Parathyroid adenoma (tissue), 2 donors: Measurements from ENCODE around the gene SPO11.

Experiments
- H2AFZ ChIP-seq: fragments of 300-600 bp; sonication (generic); one replicate; pipeline ENCODE4 v1.7.0; 2017; ENCODE audit warnings: antibody characterized with exemption, mild to moderate bottlenecking
- H3K27ac ChIP-seq: fragments of 300-600 bp; sonication (generic); one replicate; pipeline ENCODE4 v1.7.0; 2017
- H3K27me3 ChIP-seq: fragments of 300-600 bp; sonication (generic); one replicate; pipeline ENCODE4 v1.7.0; 2017; ENCODE audit warnings: low read length; ENCODE audit not compliant: control insufficient read depth, insufficient read depth
- H3K36me3 ChIP-seq: fragments of 300-600 bp; sonication (generic); one replicate; pipeline ENCODE4 v1.7.0; 2017; ENCODE audit warnings: low read length; ENCODE audit not compliant: control insufficient read depth, insufficient read depth
- H3K4me1 ChIP-seq: fragments of 300-600 bp; sonication (generic); one replicate; pipeline ENCODE4 v1.7.0; 2017; ENCODE audit warnings: control low read depth
- H3K4me2 ChIP-seq: fragments of 300-600 bp; sonication (generic); one replicate; pipeline ENCODE4 v1.7.0; 2017; ENCODE audit warnings: low read length
- H3K4me3 ChIP-seq: fragments of 300-600 bp; sonication (generic); one replicate; pipeline ENCODE4 v1.7.0; 2017; ENCODE audit warnings: low read depth, low read length
- H3K79me2 ChIP-seq: fragments of 300-600 bp; sonication (generic); one replicate; pipeline ENCODE4 v1.7.0; 2017; ENCODE audit warnings: control low read depth
- H3K9ac ChIP-seq: fragments of 300-600 bp; sonication (generic); one replicate; pipeline ENCODE4 v1.7.0; 2017; ENCODE audit warnings: mild to moderate bottlenecking
- H3K9me3 ChIP-seq: fragments of 300-600 bp; sonication (generic); one replicate; pipeline ENCODE4 v1.7.0; 2017; ENCODE audit warnings: low read length; ENCODE audit not compliant: control insufficient read depth
- CTCF ChIP-seq: fragments of 300-600 bp; sonication (generic); IDR thresholded peaks from one replicate; pipeline ENCODE4 v1.7.0; 2017; ENCODE audit warnings: antibody characterized with exemption, mild to moderate bottlenecking
- donor health status: primary hyperparathyroidism.

The SPO11 gene

GRCh38 chr20:57283860-57284259 lies 45.7 kb upstream of the SPO11 start:
- no peak overlapping the region for H3K4me3 ChIP-seq
- no peaks in the 10 kb centered on the region for H3K79me2 ChIP-seq
- no peaks in the 10 kb centered on the region for H3K4me1 ChIP-seq
- no peaks in the 10 kb centered on the region for H3K9me3 ChIP-seq
- no peaks in the 10 kb centered on the region for H3K36me3 ChIP-seq
- H3K27me3 ChIP-seq: no peaks in the 10 kb centered on the region
- H3K4me2 ChIP-seq: no peak overlapping the region
- no peak overlapping the region for H2AFZ ChIP-seq
- no peak overlapping the region for H3K9ac ChIP-seq
- H3K27ac ChIP-seq: no peak overlapping the region
- TF ChIP-seq CTCF: no peak

DNA sequence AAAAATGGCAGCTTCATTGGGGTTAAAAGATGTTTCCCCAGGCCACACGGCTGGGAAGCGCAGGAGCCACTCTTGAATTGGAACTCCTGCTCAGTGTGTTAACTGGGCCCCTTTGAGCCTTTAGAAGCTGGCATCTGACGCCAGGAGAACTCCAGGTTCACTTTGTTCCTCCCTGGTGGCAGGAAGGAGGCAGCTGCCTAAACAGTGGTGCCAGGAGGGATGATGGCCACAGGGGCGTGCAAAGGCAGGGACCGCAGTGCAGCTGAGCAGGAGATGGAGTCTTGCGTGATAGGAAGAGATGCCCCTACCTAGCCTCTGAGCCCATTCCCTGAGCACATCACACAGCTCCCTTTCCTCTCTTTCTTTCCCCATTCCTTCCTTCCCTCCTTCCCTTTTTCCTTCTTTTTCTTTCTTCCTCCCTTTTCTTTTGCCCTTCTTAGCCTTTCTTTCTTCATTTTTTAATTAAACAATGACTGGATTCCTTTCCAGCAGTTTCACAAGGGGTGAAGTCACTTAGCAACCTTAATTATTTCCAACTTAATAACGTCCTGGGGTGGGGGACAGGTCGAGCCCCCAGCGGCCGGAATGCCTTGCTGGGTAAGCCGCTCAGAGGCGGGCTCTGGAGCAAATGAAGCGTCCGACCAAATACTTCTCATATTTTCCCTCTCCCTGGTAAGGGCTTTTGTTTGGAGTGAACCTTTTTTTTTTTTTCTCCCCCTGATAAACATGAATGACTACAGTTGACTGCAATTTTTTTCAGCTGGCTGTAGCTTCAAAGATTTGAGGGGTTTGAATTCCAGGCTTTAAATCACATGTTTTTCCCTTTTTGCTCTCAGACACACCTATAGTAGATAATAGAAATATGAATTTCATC lies 42.4 kb upstream of the SPO11 start:
- no peak overlapping the region for H3K27ac ChIP-seq
- no peak overlapping the region for H2AFZ ChIP-seq
- peaks cover 3% of the 10 kb centered on the region for H3K27me3 ChIP-seq
- TF ChIP-seq CTCF: no peak
- H3K4me1 ChIP-seq: no peaks in the 10 kb centered on the region
- H3K9ac ChIP-seq: no peak overlapping the region
- no peak overlapping the region for H3K4me3 ChIP-seq
- H3K4me2 ChIP-seq: no peak overlapping the region
- no peaks in the 10 kb centered on the region for H3K79me2 ChIP-seq
- H3K9me3 ChIP-seq: no peaks in the 10 kb centered on the region
- H3K36me3 ChIP-seq: no peaks in the 10 kb centered on the region

- Histone ChIP-seq H3K4me1 (no peaks in the 10 kb centered on the region), H2AFZ (no peak overlapping the region), H3K36me3 (no peaks in the 10 kb centered on the region), H3K9ac (no peak overlapping the region), H3K79me2 (no peaks in the 10 kb centered on the region), H3K27ac (no peak overlapping the region), H3K27me3 (peaks cover 3% of the 10 kb centered on the region), H3K4me2 (no peak overlapping the region), H3K4me3 (no peak overlapping the region), H3K9me3 (no peaks in the 10 kb centered on the region)
- TF ChIP-seq CTCF: no peak
Measured at GRCh38 chr20:57287901-57288300, 41.7 kb upstream of the SPO11 start.

DNA sequence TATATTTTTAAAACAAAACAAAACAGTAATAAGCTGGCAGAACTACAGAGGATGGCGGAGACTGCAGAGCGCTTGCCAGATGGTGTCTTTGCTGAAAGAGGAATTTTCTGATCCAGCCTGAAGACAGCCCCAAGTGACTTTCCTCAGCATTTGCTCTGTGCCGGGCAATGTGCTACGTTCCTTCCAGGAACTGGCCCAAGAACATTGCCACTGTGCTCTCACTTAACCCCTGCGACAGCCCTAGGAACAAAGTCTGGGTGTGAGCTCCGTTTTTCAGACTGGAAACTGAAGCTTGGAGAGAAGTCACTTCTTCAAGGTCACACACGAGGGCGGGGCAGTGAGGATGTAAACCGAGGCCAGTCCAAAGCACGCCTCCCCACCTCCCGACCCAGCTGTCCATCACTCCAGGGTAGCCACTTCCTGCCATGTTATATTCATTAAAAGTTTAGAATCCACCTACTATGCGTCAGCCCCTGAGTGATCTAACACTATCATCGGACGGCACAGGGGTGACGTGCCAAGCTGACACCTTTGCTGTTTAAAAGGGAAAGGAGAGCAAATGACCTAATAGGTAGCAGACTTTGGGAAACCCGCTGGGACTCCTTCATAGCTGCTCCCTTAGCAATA lies 40.8 kb upstream of the SPO11 start:
- no peak overlapping the region for H3K4me2 ChIP-seq
- no peaks in the 10 kb centered on the region for H3K36me3 ChIP-seq
- H3K9ac ChIP-seq: no peak overlapping the region
- no peak for TF ChIP-seq CTCF
- no peaks in the 10 kb centered on the region for H3K79me2 ChIP-seq
- no peaks in the 10 kb centered on the region for H3K9me3 ChIP-seq
- peaks cover 3% of the 10 kb centered on the region for H3K27me3 ChIP-seq
- H3K4me3 ChIP-seq: no peak overlapping the region
- H2AFZ ChIP-seq: no peak overlapping the region
- no peaks in the 10 kb centered on the region for H3K4me1 ChIP-seq
- no peak overlapping the region for H3K27ac ChIP-seq
